ENCODE measurements around the gene TRIM65. TPM values are rescaled to one million over a fixed set of nuclear protein-coding genes. Genes with fewer than 3 reads are reported as not detected.
A peak's percentile ranks its signal among the peaks of the same experiment; 100 is the strongest.
"Not testable (repeated sequence)": the region's sequence is repeated elsewhere in the genome, so short reads cannot be mapped to it uniquely, and the experiment has no call there.

TRIM65 gene
- total and polyA plus RNA-seq, 8 donors: 8.1 to 26.6 (median 10.6) TPM; not detected in 1

GRCh38 chr17:75872434-75873351 lies 24.1 kb downstream of the TRIM65 start:
- H3K36me3 ChIP-seq: peaks cover 8 to 23% (median 18%) of the 10 kb centered on the region in 4 donors
- peaks cover 53 to 86% (median 79%) of the 10 kb centered on the region in 4 donors for H3K4me1 ChIP-seq
- H3K4me3 ChIP-seq: no peak overlapping the region
- H3K9me3 ChIP-seq: no peaks in the 10 kb centered on the region
- 16 to 36% (median 26%) methylated on average over 9 to 13 of the region's 13 CpGs for WGBS, 5 donors
- intact Hi-C loops (cut with DNase I; ENCODE audit: low total_unique reads): no loop called here
- peaks cover 0 to 3% (median 0%) of the 10 kb centered on the region in 3 donors for H3K27me3 ChIP-seq
- peak; percentile 76 to 93 for DNase-seq
- TF ChIP-seq EP300 (IDR thresholded peaks at IDR 0.05) (no peak), POLR2AphosphoS5 (IDR thresholded peaks at IDR 0.05) (peak in 1 of 3 donors; percentile 66), POLR2A (IDR thresholded peaks at IDR 0.05) (no peak), CTCF (IDR thresholded peaks at IDR 0.05) (no peak)
- H3K27ac ChIP-seq: peak overlapping the region; percentile 84 to 96 (median 91)

- Histone ChIP-seq H3K4me1 (peaks cover 33 to 62% (median 58%) of the 10 kb centered on the region in 4 donors), H3K36me3 (peaks cover 8 to 17% (median 16%) of the 10 kb centered on the region in 4 donors), H3K4me3 (peak overlapping the region in 2 of 4 donors; percentile 4 to 22), H3K27ac (peak overlapping the region; percentile 74 to 88 (median 81))
- intact Hi-C loops (cut with DNase I; ENCODE audit: low total_unique reads); H3K9me3 ChIP-seq; H3K27me3 ChIP-seq; DNase-seq: not testable (repeated sequence)
- 66 to 77% (median 74%) methylated on average over 10 of the region's 10 CpGs for WGBS, 5 donors
Observed at GRCh38 chr17:75870228-75870627, 26.5 kb downstream of the TRIM65 start.

- DNase-seq: peak in 1 of 2 donors; percentile 76
- TF ChIP-seq POLR2AphosphoS5 (IDR thresholded peaks at IDR 0.05): peak in 1 of 3 donors; percentile 35
- TF ChIP-seq EP300 (IDR thresholded peaks at IDR 0.05): no peak
- H3K36me3 ChIP-seq: peaks cover 4 to 10% (median 8%) of the 10 kb centered on the region in 4 donors
- WGBS, 5 donors: 28 to 54% (median 40%) methylated on average over 23 of the region's 23 CpGs
- peak overlapping the region in 2 of 4 donors; percentile 4 to 22 for H3K4me3 ChIP-seq
- intact Hi-C loops (cut with DNase I; ENCODE audit: low total_unique reads): no loop called here
- peaks cover 26 to 62% (median 56%) of the 10 kb centered on the region in 4 donors for H3K4me1 ChIP-seq
- H3K27ac ChIP-seq: peak overlapping the region; percentile 74 to 88 (median 81)
- no peaks in the 10 kb centered on the region for H3K9me3 ChIP-seq
- H3K27me3 ChIP-seq: no peaks in the 10 kb centered on the region
Observed at GRCh38 chr17:75869282-75870141, 27.2 kb downstream of the TRIM65 start.

DNA sequence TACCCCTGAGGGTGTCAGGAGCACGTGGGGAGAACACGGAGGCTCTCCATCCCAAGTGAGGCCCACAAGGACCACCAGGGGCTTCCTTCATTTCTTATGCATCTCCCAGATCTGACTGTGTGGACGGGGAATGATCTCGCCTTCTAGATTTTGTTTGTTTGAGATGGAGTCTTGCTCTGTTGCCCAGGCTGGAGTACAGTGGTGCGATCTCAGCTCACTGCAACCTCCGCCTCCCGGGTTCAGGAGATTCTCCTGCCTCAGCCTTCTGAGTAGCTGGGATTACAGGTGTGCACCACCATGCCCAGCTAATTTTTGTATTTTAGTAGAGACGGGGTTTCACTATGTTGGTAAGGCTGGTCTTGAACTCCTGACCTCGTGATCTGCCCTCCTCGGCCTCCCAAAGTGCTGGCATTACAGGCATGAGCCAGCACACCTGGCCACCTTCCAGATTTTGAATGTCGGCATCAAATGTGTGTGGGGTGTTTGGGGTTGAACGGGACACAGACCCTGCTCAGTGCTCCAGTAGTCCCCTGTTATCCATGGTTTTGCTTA lies 27.9 kb downstream of the TRIM65 start:
- not testable (repeated sequence) for DNase-seq, H3K4me3 ChIP-seq
- 80 to 87% (median 84%) methylated on average over 12 of the region's 12 CpGs for WGBS, 5 donors

GRCh38 chr17:75865404-75866188 lies 31.2 kb downstream of the TRIM65 start:
- H3K27ac ChIP-seq: peak overlapping the region in 4 of 5 donors; percentile 47 to 80 (median 74)
- intact Hi-C loops (cut with DNase I; ENCODE audit: low total_unique reads): not testable (repeated sequence)

More for the DNA sequence above, 27.9 kb downstream of the TRIM65 start:
- H3K27me3 ChIP-seq; H3K36me3 ChIP-seq; intact Hi-C loops (cut with DNase I; ENCODE audit: low total_unique reads); H3K9me3 ChIP-seq: not testable (repeated sequence)
- peak overlapping the region in 4 of 5 donors; percentile 75 to 88 (median 83) for H3K27ac ChIP-seq
- peaks cover 23 to 62% (median 55%) of the 10 kb centered on the region in 4 donors for H3K4me1 ChIP-seq

DNA sequence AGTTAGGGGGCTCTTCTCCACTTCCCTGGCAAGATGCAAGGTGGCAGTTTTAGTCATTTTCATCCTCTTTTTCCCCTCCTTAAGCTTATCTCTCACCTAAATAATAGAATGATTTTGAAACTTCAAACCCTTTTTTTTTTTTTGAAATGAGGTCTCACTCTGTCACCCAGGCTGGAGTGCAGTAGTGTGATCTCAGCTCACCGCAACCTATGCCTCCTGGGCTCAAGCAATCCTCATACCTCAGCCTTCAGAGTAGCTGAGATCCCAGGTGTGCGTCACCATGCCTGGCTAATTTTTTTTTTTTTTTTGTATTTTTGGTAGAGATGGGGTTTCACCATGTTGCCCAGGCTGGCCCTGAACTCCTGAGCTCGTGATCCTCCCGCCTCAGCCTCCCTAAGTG lies 31.9 kb downstream of the TRIM65 start:
- H3K4me3 ChIP-seq; H3K27me3 ChIP-seq; H3K36me3 ChIP-seq; H3K9me3 ChIP-seq; intact Hi-C loops (cut with DNase I; ENCODE audit: low total_unique reads): not testable (repeated sequence)
- peak in 1 of 2 donors; percentile 4 for DNase-seq
- peak overlapping the region in 4 of 5 donors; percentile 47 to 80 (median 74) for H3K27ac ChIP-seq
- peaks cover 11 to 41% (median 34%) of the 10 kb centered on the region in 4 donors for H3K4me1 ChIP-seq
- 72 to 84% (median 75%) methylated on average over 4 of the region's 4 CpGs for WGBS, 5 donors

More at GRCh38 chr17:75865404-75866188, 31.2 kb downstream of the TRIM65 start:
- not testable (repeated sequence) for H3K36me3 ChIP-seq, H3K27me3 ChIP-seq, H3K4me3 ChIP-seq, DNase-seq, H3K9me3 ChIP-seq
- 74 to 77% (median 74%) methylated on average over 16 to 17 of the region's 17 CpGs for WGBS, 5 donors
- peaks cover 11 to 48% (median 39%) of the 10 kb centered on the region in 4 donors for H3K4me1 ChIP-seq
